ENCODE data around the gene MTPN.

GRCh38 chr7:135940077-135941075, 36.8 kb downstream of the MTPN start:
- TF ChIP-seq CTCF (IDR thresholded peaks at IDR 0.05; ENCODE audit: insufficient read depth, low read depth, low read length) (no peak), EZH2 (IDR thresholded peaks at IDR 0.05; ENCODE audit: insufficient read depth, low read length) (no peak)
